Cardiac muscle cell (in vitro differentiated cells and primary cell): Measurements from ENCODE around the gene MBNL2. TPM values are rescaled to one million over a fixed set of nuclear protein-coding genes. Genes with fewer than 3 reads are reported as not detected.
A peak's percentile ranks its signal among the peaks of the same experiment; 100 is the strongest.

ENCODE experiments used
- DNase-seq, 2 donors: peaks; one replicate each; pipeline versions ENCODE4 v3.0.0 to v3.0.0-alpha.2; 2010 to 2017; ENCODE audit warnings: low read depth in 1 of 2, low spot score in 1 of 2
- H3K27ac ChIP-seq: fragments of 200-600 bp; sonication (generic); 2 replicates; pipeline ENCODE4 v1.5.1; 2016
- H3K27me3 ChIP-seq: fragments of 200-600 bp; sonication (generic); 2 replicates; pipeline ENCODE4 v1.6.0; 2016; ENCODE audit warnings: control low read depth
- H3K36me3 ChIP-seq: fragments of 200-600 bp; sonication (generic); 2 replicates; pipeline ENCODE4 v1.5.1; 2016; ENCODE audit warnings: control low read depth
- H3K4me1 ChIP-seq: fragments of 200-600 bp; sonication (generic); 2 replicates; pipeline ENCODE4 v1.8.1; 2017; ENCODE audit warnings: low read depth, mild to moderate bottlenecking, mixed run types
- H3K4me3 ChIP-seq: fragments of 200-600 bp; sonication (generic); 2 replicates; pipeline ENCODE4 v1.5.1; 2016; ENCODE audit warnings: mild to moderate bottlenecking
- H3K9me3 ChIP-seq: fragments of 200-600 bp; sonication (generic); 2 replicates; pipeline ENCODE4 v1.5.1; 2017; ENCODE audit warnings: low read depth, mild to moderate bottlenecking, control low read depth
- CTCF ChIP-seq: IDR thresholded peaks from 2 replicates; pipeline ENCODE4 v1.5.1; 2012; ENCODE audit warnings: low read depth, mild to moderate bottlenecking, low read length
- polyA plus RNA-seq: library from polyadenylated mRNA; unstranded; fragments of >200 nt; fragmentation: Nextera tagmentation; extraction: Ambion mirVana; gene quantifications from 2 replicates; pipeline ENCODE4 v1.2.1, GENCODE V29; 2016
- total RNA-seq: library from RNA; depleted of rRNA; stranded (reverse); fragments of >200 nt; gene quantifications from 2 replicates; pipeline ENCODE4 v1.2.3, GENCODE V29; 2016

MBNL2 gene
- total and polyA plus RNA-seq, 2 experiments from 2014 or later, result 15.2 to 27.8 TPM

DNA sequence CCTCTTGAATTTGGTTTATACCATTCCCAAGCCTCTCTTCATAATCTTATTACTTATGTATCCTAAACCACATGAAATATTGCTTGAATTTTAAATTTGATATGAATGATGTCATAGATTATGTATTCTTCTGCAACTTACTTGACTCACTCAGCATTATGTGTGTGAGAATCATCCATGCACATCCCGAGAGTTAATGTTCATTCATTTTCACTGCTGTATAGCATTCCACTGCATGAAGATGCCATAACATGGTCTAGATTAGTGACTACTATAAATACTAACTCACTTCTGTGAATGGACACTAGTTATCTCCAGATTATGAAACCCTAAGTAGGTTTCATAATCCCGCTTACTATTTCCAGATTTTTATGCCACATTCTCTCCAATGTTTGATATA, 186.8 kb downstream of the MBNL2 start:
- no peaks in the 10 kb centered on the region for H3K9me3 ChIP-seq
- no peak overlapping the region for H3K4me3 ChIP-seq
- H3K27ac ChIP-seq, result no peak overlapping the region
- no peak for DNase-seq
- H3K36me3 ChIP-seq, result no peaks in the 10 kb centered on the region
- H3K4me1 ChIP-seq, result no peaks in the 10 kb centered on the region
- TF ChIP-seq CTCF, result no peak
- no peaks in the 10 kb centered on the region for H3K27me3 ChIP-seq

DNA sequence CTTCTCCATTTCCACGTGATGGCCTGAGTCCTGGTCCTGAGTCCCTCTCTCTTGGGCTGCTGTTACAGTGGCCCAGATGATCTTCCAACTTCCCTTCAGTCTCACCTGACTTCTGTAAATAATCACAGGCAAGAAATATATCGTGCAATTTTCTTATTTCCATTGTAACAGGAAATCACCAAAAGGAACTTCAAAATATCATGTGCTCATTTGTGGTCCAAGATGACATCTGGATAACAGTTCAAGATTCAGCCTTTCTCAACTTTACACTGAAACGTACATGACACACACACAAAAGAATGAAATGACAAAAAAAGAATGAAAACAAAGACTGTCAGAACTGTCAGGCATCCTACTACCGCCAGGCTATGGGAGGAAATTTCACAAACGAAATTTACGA, 189.9 kb downstream of the MBNL2 start:
- no peak for TF ChIP-seq CTCF

GRCh38 chr13:97413694-97414093, 191.6 kb downstream of the MBNL2 start:
- no peak overlapping the region for H3K27ac ChIP-seq
- no peaks in the 10 kb centered on the region for H3K4me1 ChIP-seq
- no peak for DNase-seq
- H3K4me3 ChIP-seq, result no peak overlapping the region
- no peaks in the 10 kb centered on the region for H3K27me3 ChIP-seq
- no peak for TF ChIP-seq CTCF
- H3K9me3 ChIP-seq, result no peaks in the 10 kb centered on the region
- no peaks in the 10 kb centered on the region for H3K36me3 ChIP-seq

More for the DNA sequence above, 189.9 kb downstream of the MBNL2 start:
- DNase-seq, result no peak
- H3K9me3 ChIP-seq, result no peaks in the 10 kb centered on the region
- no peaks in the 10 kb centered on the region for H3K4me1 ChIP-seq
- H3K27me3 ChIP-seq, result no peaks in the 10 kb centered on the region
- no peak overlapping the region for H3K27ac ChIP-seq
- H3K4me3 ChIP-seq, result no peak overlapping the region
- no peaks in the 10 kb centered on the region for H3K36me3 ChIP-seq

- H3K36me3 ChIP-seq, result no peaks in the 10 kb centered on the region
These were observed 192.3 kb downstream of the MBNL2 start for GRCh38 chr13:97414392-97414791.

GRCh38 chr13:97417698-97418097, 195.6 kb downstream of the MBNL2 start:
- no peaks in the 10 kb centered on the region for H3K36me3 ChIP-seq
- H3K27me3 ChIP-seq, result no peaks in the 10 kb centered on the region
- TF ChIP-seq CTCF, result no peak
- no peaks in the 10 kb centered on the region for H3K9me3 ChIP-seq
- no peak overlapping the region for H3K27ac ChIP-seq
- H3K4me3 ChIP-seq, result no peak overlapping the region
- no peaks in the 10 kb centered on the region for H3K4me1 ChIP-seq
- no peak for DNase-seq

More at GRCh38 chr13:97414392-97414791, 192.3 kb downstream of the MBNL2 start:
- peak in 1 of 2 donors; percentile 37 for DNase-seq
- TF ChIP-seq CTCF, result no peak
- Histone ChIP-seq H3K4me1 (no peaks in the 10 kb centered on the region), H3K9me3 (no peaks in the 10 kb centered on the region), H3K27ac (no peak overlapping the region), H3K4me3 (no peak overlapping the region), H3K27me3 (no peaks in the 10 kb centered on the region)
